ENCODE data around the gene FCHSD2.

- TF ChIP-seq, protein P1, sequence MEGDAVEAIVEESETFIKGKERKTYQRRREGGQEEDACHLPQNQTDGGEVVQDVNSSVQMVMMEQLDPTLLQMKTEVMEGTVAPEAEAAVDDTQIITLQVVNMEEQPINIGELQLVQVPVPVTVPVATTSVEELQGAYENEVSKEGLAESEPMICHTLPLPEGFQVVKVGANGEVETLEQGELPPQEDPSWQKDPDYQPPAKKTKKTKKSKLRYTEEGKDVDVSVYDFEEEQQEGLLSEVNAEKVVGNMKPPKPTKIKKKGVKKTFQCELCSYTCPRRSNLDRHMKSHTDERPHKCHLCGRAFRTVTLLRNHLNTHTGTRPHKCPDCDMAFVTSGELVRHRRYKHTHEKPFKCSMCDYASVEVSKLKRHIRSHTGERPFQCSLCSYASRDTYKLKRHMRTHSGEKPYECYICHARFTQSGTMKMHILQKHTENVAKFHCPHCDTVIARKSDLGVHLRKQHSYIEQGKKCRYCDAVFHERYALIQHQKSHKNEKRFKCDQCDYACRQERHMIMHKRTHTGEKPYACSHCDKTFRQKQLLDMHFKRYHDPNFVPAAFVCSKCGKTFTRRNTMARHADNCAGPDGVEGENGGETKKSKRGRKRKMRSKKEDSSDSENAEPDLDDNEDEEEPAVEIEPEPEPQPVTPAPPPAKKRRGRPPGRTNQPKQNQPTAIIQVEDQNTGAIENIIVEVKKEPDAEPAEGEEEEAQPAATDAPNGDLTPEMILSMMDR (IDR thresholded peaks at IDR 0.05) = no peak
- TF ChIP-seq EP300 (IDR thresholded peaks at IDR 0.05) = no peak
Measured at GRCh38 chr11:72856551-72857345, 285.4 kb downstream of the FCHSD2 start.
